Mesenchymal stem cell (in vitro differentiated cells and primary cell): ENCODE results near the gene ITK. TPM values are rescaled to one million over a fixed set of nuclear protein-coding genes. Genes with fewer than 3 reads are reported as not detected.

Experiments used
- DNase-seq: peaks from one replicate; pipeline ENCODE4 v3.0.0-alpha.2; 2013
- H2AFZ ChIP-seq: one replicate; pipeline ENCODE4 v1.6.1; 2013; ENCODE audit warnings: low read depth, mild to moderate bottlenecking, control low read depth, inconsistent platforms, low read length, moderate library complexity
- H2AK5ac ChIP-seq: 2 replicates; pipeline ENCODE4 v1.6.1; 2013; ENCODE audit warnings: low read length, moderate library complexity, mild to moderate bottlenecking, inconsistent platforms; ENCODE audit not compliant: severe bottlenecking
- H2BK120ac ChIP-seq: one replicate; pipeline ENCODE4 v1.6.1; 2013; ENCODE audit warnings: low read depth, mild to moderate bottlenecking, inconsistent platforms, low read length, moderate library complexity
- H2BK12ac ChIP-seq, 2 experiments: one replicate each; pipeline ENCODE4 v1.6.1; 2013; ENCODE audit warnings: inconsistent platforms in 2 of 2, low read length in 2 of 2, mild to moderate bottlenecking in 2 of 2, moderate library complexity in 2 of 2, control low read depth in 1 of 2
- H2BK15ac ChIP-seq: one replicate; pipeline ENCODE4 v1.6.1; 2013; ENCODE audit warnings: mild to moderate bottlenecking, low read depth, inconsistent platforms; ENCODE audit not compliant: poor library complexity, severe bottlenecking
- H2BK5ac ChIP-seq: 2 replicates; pipeline ENCODE4 v1.6.1; 2013; ENCODE audit warnings: low read depth, mild to moderate bottlenecking, low read length, control low read depth, inconsistent platforms; ENCODE audit not compliant: poor library complexity, severe bottlenecking
- H3K14ac ChIP-seq, 2 experiments: one replicate each; pipeline ENCODE4 v1.6.1; 2013; ENCODE audit warnings: inconsistent platforms in 2 of 2, low read length in 2 of 2, control low read depth in 1 of 2, mild to moderate bottlenecking in 1 of 2, moderate library complexity in 1 of 2
- H3K18ac ChIP-seq, 2 experiments: one replicate each; pipeline ENCODE4 v1.6.1; 2013; ENCODE audit warnings: inconsistent platforms in 2 of 2, low read length in 2 of 2, control low read depth in 1 of 2, low read depth in 1 of 2, mild to moderate bottlenecking in 1 of 2
- H3K23ac ChIP-seq, 2 experiments: one replicate each; pipeline ENCODE4 v1.6.1; 2013; ENCODE audit warnings: inconsistent platforms in 2 of 2, low read length in 2 of 2, mild to moderate bottlenecking in 2 of 2, moderate library complexity in 2 of 2, control low read depth in 1 of 2
- H3K27ac ChIP-seq: 2 replicates; pipeline ENCODE4 v1.5.1; 2013; ENCODE audit warnings: mild to moderate bottlenecking, moderate library complexity, low read length, control low read depth, inconsistent platforms; ENCODE audit not compliant: poor library complexity, severe bottlenecking
- H3K27me3 ChIP-seq, 2 experiments: 2 replicates each; pipeline versions ENCODE4 v1.6.1 to v1.7.0; 2013; ENCODE audit warnings: low read length in 2 of 2, mild to moderate bottlenecking in 2 of 2, moderate library complexity in 2 of 2, control low read depth in 1 of 2, inconsistent platforms in 1 of 2; ENCODE audit not compliant: control insufficient read depth in 1 of 2, insufficient read depth in 1 of 2
- H3K36me3 ChIP-seq, 2 experiments: 2 replicates each; pipeline versions ENCODE4 v1.6.1 to v1.7.0; 2013; ENCODE audit warnings: low read length in 2 of 2, control low read depth in 1 of 2, inconsistent platforms in 1 of 2, low read depth in 1 of 2, mild to moderate bottlenecking in 1 of 2; ENCODE audit not compliant: insufficient read depth in 2 of 2, control insufficient read depth in 1 of 2
- H3K4ac ChIP-seq, 2 experiments: one replicate each; pipeline ENCODE4 v1.6.1; 2013; ENCODE audit warnings: inconsistent platforms in 2 of 2, low read length in 2 of 2, mild to moderate bottlenecking in 2 of 2, moderate library complexity in 2 of 2, control low read depth in 1 of 2, low read depth in 1 of 2
- H3K4me1 ChIP-seq: 2 replicates; pipeline ENCODE4 v1.6.1; 2013; ENCODE audit warnings: low read depth, low read length, control low read depth; ENCODE audit not compliant: control insufficient read depth, insufficient read depth
- H3K4me2 ChIP-seq: 2 replicates; pipeline ENCODE4 v1.6.1; 2013; ENCODE audit warnings: low read length, mild to moderate bottlenecking, inconsistent platforms; ENCODE audit not compliant: poor library complexity, severe bottlenecking
- H3K4me3 ChIP-seq, 2 experiments: 2 replicates each; pipeline versions ENCODE4 v1.5.1 to v1.7.0; 2013; ENCODE audit warnings: low read length in 2 of 2, mild to moderate bottlenecking in 2 of 2, control low read depth in 1 of 2, low read depth in 1 of 2; ENCODE audit not compliant: insufficient read depth in 1 of 2
- H3K79me1 ChIP-seq: replicated peaks from 2 replicates; pipeline ENCODE4 v1.6.1; 2013; ENCODE audit warnings: mild to moderate bottlenecking, control low read depth, low read length, inconsistent platforms; ENCODE audit not compliant: poor library complexity, severe bottlenecking
- H3K9ac ChIP-seq: 2 replicates; pipeline ENCODE4 v1.7.0; 2013; ENCODE audit warnings: mild to moderate bottlenecking, low read length, moderate library complexity
- H3K9me3 ChIP-seq: 2 replicates; pipeline ENCODE4 v1.7.0; 2013; ENCODE audit warnings: mild to moderate bottlenecking, low read length; ENCODE audit not compliant: control insufficient read depth
- H4K8ac ChIP-seq: one replicate; pipeline ENCODE4 v1.6.1; 2013; ENCODE audit warnings: inconsistent platforms, mild to moderate bottlenecking, low read length, moderate library complexity
- H4K91ac ChIP-seq: one replicate; pipeline ENCODE4 v1.6.1; 2013; ENCODE audit warnings: mild to moderate bottlenecking, low read length, inconsistent platforms
- WGBS: methylation state at CpG from one replicate; pipeline ENCODE4 v1.1.7; 2013; ENCODE audit warnings: mixed read lengths; 5-methylcytosine and 5-hydroxymethylcytosine counted together
- polyA plus RNA-seq, 2 experiments: library from polyadenylated mRNA; stranded (reverse); fragments of 200-250 nt; gene quantifications; one replicate each; pipeline ENCODE4 v1.2.3, GENCODE V29; 2013

The ITK gene
- not detected for polyA plus RNA-seq (2013, experiment 1 of 2)
- not detected for polyA plus RNA-seq (2013, experiment 2 of 2)

DNA sequence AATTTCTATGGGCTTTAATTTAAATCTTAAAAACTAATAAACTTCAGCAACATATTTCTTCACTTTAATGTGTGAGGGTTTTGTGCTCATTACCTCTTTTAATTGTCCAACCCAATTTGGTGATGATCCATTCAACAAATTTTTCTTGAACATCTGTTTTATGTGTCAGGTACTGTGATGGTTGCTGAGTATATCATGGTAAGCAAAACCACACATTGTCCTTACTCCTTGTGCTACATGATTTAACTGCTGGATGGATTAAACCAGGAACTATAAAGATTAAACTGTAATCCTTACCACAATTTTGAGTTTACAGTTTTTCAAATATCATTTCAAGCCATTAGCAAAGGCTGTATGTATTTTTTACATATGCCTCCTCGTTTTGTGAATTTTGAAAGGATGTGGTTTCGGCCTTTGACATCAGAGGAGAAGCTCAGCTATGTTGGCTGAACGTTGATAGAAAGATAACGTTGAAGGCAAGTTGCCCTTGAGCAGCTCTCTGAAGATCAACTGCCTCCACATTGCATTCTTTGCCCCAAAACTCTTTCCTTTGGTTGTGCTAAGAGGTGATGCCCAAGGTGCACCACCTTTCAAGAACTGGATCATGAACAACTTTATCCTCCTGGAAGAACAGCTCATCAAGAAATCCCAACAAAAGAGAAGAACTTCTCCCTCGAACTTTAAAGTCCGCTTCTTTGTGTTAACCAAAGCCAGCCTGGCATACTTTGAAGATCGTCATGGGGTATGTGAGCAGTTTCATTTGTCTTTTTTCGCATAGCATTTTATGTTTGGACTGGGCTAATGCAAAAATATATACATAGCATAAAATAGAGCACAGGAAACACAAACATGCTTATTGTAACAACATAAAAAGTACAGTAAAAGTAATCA, at the start of gene ITK:
Gene ITK (plus strand): TSS at position 467 of the 891 bp plus-strand sequence. CDS start 138 bp downstream, at position 605.
- 55% methylated on average over 4 of the region's 8 CpGs for WGBS
- Histone ChIP-seq H3K9me3 (no peaks in the 10 kb centered on the region), H3K79me1 (no peaks in the 10 kb centered on the region), H2BK12ac (no peak within 1 kb of the TSS), H3K4me2 (no peak within 1 kb of the TSS), H3K36me3 (no peaks in the 10 kb centered on the region), H3K4me1 (no peaks in the 10 kb centered on the region), H2BK120ac (no peak within 1 kb of the TSS), H3K23ac (no peak within 1 kb of the TSS), H3K4me3 (no peak within 1 kb of the TSS), H4K91ac (no peak within 1 kb of the TSS), H3K4ac (no peak within 1 kb of the TSS), H3K27ac (no peak within 1 kb of the TSS), H2AK5ac (no peak within 1 kb of the TSS), H2BK15ac (no peak within 1 kb of the TSS), H3K27me3 (peaks cover 8 to 10% of the 10 kb centered on the region in 2 experiments), H2AFZ (no peak within 1 kb of the TSS), H2BK5ac (no peak within 1 kb of the TSS), H3K9ac (no peak within 1 kb of the TSS), H4K8ac (no peak within 1 kb of the TSS), H3K14ac (no peak within 1 kb of the TSS), H3K18ac (no peak within 1 kb of the TSS)
- no peak for DNase-seq

GRCh38 chr5:157130925-157131324, 49.7 kb upstream of the ITK start:
- Histone ChIP-seq H3K79me1 (peaks cover 3% of the 10 kb centered on the region), H2BK5ac (no peak overlapping the region), H2BK12ac (no peak overlapping the region), H3K23ac (no peak overlapping the region), H3K27me3 (no peaks in the 10 kb centered on the region), H2BK120ac (no peak overlapping the region), H3K36me3 (peaks cover 0 to 3% of the 10 kb centered on the region in 2 experiments), H2AFZ (no peak overlapping the region), H4K91ac (no peak overlapping the region), H3K9ac (no peak overlapping the region), H3K4me1 (peaks cover 3% of the 10 kb centered on the region), H2BK15ac (no peak overlapping the region), H3K27ac (peak overlapping the region; percentile 45), H3K18ac (no peak overlapping the region), H3K4me2 (no peak overlapping the region), H3K4ac (no peak overlapping the region), H4K8ac (no peak overlapping the region), H3K14ac (no peak overlapping the region), H3K9me3 (no peaks in the 10 kb centered on the region), H2AK5ac (peak overlapping the region; percentile 73), H3K4me3 (no peak overlapping the region)
- DNase-seq: peak; percentile 30
- WGBS: 40% methylated on average over 1 of the region's 7 CpGs

- H3K9ac ChIP-seq: no peak overlapping the region
- no peak overlapping the region for H3K4me2 ChIP-seq
- no peak overlapping the region for H3K14ac ChIP-seq
- H2BK12ac ChIP-seq: no peak overlapping the region
- peaks cover 2 to 3% of the 10 kb centered on the region in 2 experiments for H3K36me3 ChIP-seq
- H3K18ac ChIP-seq: no peak overlapping the region
- H2AK5ac ChIP-seq: no peak overlapping the region
- no peak overlapping the region for H3K27ac ChIP-seq
- no peak overlapping the region for H4K91ac ChIP-seq
- H3K79me1 ChIP-seq: peaks cover 5% of the 10 kb centered on the region
- H3K4me3 ChIP-seq: no peak overlapping the region
- no peak overlapping the region for H4K8ac ChIP-seq
- H2BK15ac ChIP-seq: no peak overlapping the region
- peaks cover 3% of the 10 kb centered on the region for H3K4me1 ChIP-seq
- no peak overlapping the region for H2BK5ac ChIP-seq
- no peak for DNase-seq
- H3K27me3 ChIP-seq: no peaks in the 10 kb centered on the region
- no peak overlapping the region for H3K23ac ChIP-seq
- H2AFZ ChIP-seq: no peak overlapping the region
- H2BK120ac ChIP-seq: no peak overlapping the region
- H3K4ac ChIP-seq: no peak overlapping the region
- no CpG with 5 or more reads among the region's 1 CpG for WGBS
- H3K9me3 ChIP-seq: no peaks in the 10 kb centered on the region
Observed at GRCh38 chr5:157132281-157132612, 48.4 kb upstream of the ITK start.

DNA sequence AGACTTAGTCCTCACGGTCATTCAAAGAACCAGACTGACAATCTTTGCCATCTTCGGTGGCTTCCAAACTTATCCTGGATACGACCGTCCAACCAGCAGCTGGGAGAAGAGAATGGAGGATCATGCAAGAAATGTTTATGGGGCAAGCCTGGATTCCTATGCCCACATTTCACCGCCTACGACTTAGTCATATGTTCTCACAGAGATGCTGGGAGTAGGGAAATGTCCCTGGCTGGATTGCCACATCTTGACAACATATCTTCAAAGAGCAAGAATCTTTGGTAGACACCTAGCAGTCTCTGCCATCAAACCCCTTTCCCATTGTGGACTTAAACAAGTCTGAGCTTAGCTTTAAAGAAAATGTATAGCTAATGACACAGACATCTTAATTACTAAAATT, 42.9 kb upstream of the ITK start:
- no peak overlapping the region for H2BK12ac ChIP-seq
- DNase-seq: no peak
- H3K4ac ChIP-seq: no peak overlapping the region
- no peak overlapping the region for H3K9ac ChIP-seq
- no peak overlapping the region for H4K8ac ChIP-seq
- no peak overlapping the region for H2BK15ac ChIP-seq
- no peaks in the 10 kb centered on the region for H3K27me3 ChIP-seq
- H3K18ac ChIP-seq: no peak overlapping the region
- no peak overlapping the region for H3K4me3 ChIP-seq
- H3K9me3 ChIP-seq: no peaks in the 10 kb centered on the region
- H3K79me1 ChIP-seq: peaks cover 20% of the 10 kb centered on the region
- 92% methylated on average over 6 of the region's 6 CpGs for WGBS
- H3K4me1 ChIP-seq: peaks cover 4% of the 10 kb centered on the region
- H4K91ac ChIP-seq: no peak overlapping the region
- no peak overlapping the region for H2AK5ac ChIP-seq
- no peak overlapping the region for H3K23ac ChIP-seq
- H3K36me3 ChIP-seq: peaks cover 12 to 24% of the 10 kb centered on the region in 2 experiments
- H3K4me2 ChIP-seq: no peak overlapping the region
- H2AFZ ChIP-seq: no peak overlapping the region
- H2BK5ac ChIP-seq: no peak overlapping the region
- H3K27ac ChIP-seq: no peak overlapping the region
- H3K14ac ChIP-seq: no peak overlapping the region
- no peak overlapping the region for H2BK120ac ChIP-seq
